ENCODE measurements around the gene SLC15A4.

SLC15A4 gene

GRCh38 chr12:128755566-128755965, 68.2 kb downstream of the SLC15A4 start:
- no peak for DNase-seq (ENCODE audit: extremely low read depth in 1 of 2, low read depth in 1 of 2)

- no peak for DNase-seq (ENCODE audit: extremely low read depth in 1 of 2, low read depth in 1 of 2)
Observed at GRCh38 chr12:128754275-128754674, 69.5 kb downstream of the SLC15A4 start.

GRCh38 chr12:128753438-128753837, 70.3 kb downstream of the SLC15A4 start:
- DNase-seq (ENCODE audit: extremely low read depth in 1 of 2, low read depth in 1 of 2) = no peak

DNA sequence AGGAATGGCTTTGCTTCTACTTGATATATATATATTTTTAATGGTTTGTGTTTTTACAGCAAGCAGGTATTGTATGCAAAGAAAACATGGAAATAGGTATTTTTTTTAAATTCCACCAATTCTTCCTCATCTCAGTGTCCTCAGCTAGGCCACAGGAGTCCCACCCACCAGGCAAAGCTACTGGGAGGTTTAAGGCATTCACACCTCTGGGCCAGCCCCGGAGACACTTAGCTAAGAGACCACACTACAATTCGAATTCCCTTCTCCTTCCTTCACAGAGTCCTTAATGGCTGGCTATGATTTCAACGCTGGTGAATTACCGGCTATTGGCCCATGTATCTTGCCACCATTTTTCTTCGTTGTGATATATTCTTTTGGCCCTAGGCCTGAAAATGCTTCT, 71.4 kb downstream of the SLC15A4 start:
- no peak for DNase-seq (ENCODE audit: extremely low read depth in 1 of 2, low read depth in 1 of 2)

GRCh38 chr12:128747441-128747840, 76.3 kb downstream of the SLC15A4 start:
- no peak for DNase-seq (ENCODE audit: extremely low read depth in 1 of 2, low read depth in 1 of 2)

GRCh38 chr12:128745772-128746689, 77.7 kb downstream of the SLC15A4 start:
- DNase-seq (ENCODE audit: extremely low read depth in 1 of 2, low read depth in 1 of 2) = no peak

- DNase-seq (ENCODE audit: extremely low read depth in 1 of 2, low read depth in 1 of 2) = no peak
Observed at GRCh38 chr12:128743916-128744315, 79.8 kb downstream of the SLC15A4 start.
